Measurements from ENCODE around the gene LTO1.

Gene LTO1

GRCh38 chr11:69657456-69657910 lies 17.7 kb downstream of the LTO1 start:
- no peak for DNase-seq (ENCODE audit: low read depth)

GRCh38 chr11:69656536-69657455 lies 18.4 kb downstream of the LTO1 start:
- DNase-seq (ENCODE audit: low read depth), result no peak

GRCh38 chr11:69655479-69656428 lies 19.4 kb downstream of the LTO1 start:
- no peak for DNase-seq (ENCODE audit: low read depth)

GRCh38 chr11:69654660-69655478 lies 20.3 kb downstream of the LTO1 start:
- no peak for DNase-seq (ENCODE audit: low read depth)

- no peak for DNase-seq (ENCODE audit: low read depth)
Observed at GRCh38 chr11:69654001-69654659, 21.0 kb downstream of the LTO1 start.

GRCh38 chr11:69653406-69653960 lies 21.7 kb downstream of the LTO1 start:
- DNase-seq (ENCODE audit: low read depth), result no peak

GRCh38 chr11:69652999-69653398 lies 22.2 kb downstream of the LTO1 start:
- no peak for DNase-seq (ENCODE audit: low read depth)

DNA sequence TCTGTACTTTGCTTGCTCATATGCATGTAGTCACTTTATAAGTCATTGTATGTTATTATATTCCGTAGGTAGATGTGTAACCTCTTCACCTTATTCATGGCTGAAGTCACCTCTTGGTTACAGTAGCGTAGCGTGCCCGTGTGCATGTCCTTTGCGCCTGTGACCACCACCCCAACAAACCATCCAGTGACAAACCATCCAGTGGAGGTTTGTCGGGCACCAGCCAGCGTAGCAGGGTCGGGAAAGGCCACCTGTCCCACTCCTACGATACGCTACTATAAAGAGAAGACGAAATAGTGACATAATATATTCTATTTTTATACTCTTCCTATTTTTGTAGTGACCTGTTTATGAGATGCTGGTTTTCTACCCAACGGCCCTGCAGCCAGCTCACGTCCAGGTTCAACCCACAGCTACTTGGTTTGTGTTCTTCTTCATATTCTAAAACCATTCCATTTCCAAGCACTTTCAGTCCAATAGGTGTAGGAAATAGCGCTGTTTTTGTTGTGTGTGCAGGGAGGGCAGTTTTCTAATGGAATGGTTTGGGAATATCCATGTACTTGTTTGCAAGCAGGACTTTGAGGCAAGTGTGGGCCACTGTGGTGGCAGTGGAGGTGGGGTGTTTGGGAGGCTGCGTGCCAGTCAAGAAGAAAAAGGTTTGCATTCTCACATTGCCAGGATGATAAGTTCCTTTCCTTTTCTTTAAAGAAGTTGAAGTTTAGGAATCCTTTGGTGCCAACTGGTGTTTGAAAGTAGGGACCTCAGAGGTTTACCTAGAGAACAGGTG lies 23.1 kb downstream of the LTO1 start:
- DNase-seq (ENCODE audit: low read depth), result no peak

DNA sequence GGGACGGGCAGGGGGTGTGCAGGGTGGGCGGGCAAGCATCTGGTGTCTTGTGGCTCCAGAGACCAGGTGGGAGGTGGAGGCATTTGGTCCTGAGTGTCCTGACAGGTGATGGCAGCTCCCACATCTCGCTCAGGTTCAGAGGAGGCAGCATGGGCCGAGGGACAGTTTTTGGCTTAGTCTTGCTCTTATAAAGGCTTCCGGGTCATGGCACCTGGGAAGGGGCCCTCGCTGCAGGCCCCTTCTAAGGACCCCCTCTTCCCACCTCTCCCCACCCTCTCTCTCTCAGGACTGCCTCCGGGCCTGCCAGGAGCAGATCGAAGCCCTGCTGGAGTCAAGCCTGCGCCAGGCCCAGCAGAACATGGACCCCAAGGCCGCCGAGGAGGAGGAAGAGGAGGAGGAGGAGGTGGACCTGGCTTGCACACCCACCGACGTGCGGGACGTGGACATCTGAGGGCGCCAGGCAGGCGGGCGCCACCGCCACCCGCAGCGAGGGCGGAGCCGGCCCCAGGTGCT lies 24.3 kb downstream of the LTO1 start:
- no peak for DNase-seq (ENCODE audit: low read depth)

DNA sequence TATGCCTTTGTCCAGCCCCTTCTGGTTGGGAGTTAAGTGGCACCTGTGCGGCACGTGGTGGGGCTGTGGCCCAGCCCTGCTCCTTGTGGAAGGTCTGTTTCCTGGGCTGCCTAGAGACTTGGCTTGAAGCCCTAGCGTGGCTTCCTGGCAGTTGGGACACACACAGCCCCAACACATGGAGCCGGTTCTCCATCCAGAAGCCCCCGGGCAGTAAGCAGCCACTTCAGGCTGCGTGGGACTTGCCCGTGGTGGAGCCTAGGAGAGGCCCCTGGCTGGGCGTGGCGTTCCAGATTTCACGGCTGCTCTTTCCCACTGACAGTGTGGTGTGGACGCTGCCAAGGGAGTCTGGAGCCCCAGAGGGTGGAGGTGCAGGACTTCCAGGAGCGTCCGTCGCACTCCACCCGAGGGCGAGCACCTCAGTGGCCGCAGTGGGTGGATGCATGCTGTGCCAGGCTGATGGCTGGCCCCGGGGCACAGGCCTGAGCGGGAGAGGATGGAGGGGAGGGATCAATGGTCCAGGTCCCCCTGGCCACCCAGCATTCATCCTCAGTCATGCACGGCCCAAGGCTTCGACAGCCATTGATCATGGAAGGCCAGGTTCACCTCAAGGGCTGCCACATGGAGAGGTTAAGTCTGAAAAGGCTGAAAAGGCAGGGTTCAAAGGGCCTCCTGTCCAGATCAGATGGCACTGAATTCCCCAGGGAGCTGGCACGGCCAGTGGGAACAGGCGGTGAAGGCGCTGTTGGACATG lies 24.9 kb downstream of the LTO1 start:
- no peak for DNase-seq (ENCODE audit: low read depth)

DNA sequence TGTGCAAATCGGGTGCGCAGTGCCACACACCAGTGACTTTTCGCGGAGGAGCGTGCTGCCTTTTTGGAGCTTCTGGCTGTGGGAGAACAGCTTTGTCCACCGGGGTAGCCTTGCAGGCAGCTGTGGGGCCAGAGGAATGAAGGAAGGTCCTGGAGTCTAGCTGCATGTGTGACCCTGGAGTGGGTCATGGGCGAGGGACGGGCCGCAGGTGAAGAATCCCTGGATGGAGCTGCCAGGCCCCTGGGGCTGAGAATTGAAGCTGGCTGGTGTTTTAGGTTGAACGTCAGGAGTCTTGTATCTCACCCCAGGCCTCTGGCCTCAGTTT lies 25.6 kb downstream of the LTO1 start:
- no peak for DNase-seq (ENCODE audit: low read depth)

- DNase-seq (ENCODE audit: low read depth), result no peak
Observed at GRCh38 chr11:69648679-69649575, 26.2 kb downstream of the LTO1 start.

- DNase-seq (ENCODE audit: low read depth), result no peak
Observed at GRCh38 chr11:69647761-69648497, 27.2 kb downstream of the LTO1 start.

GRCh38 chr11:69647390-69647748 lies 27.8 kb downstream of the LTO1 start:
- DNase-seq (ENCODE audit: low read depth), result no peak

DNA sequence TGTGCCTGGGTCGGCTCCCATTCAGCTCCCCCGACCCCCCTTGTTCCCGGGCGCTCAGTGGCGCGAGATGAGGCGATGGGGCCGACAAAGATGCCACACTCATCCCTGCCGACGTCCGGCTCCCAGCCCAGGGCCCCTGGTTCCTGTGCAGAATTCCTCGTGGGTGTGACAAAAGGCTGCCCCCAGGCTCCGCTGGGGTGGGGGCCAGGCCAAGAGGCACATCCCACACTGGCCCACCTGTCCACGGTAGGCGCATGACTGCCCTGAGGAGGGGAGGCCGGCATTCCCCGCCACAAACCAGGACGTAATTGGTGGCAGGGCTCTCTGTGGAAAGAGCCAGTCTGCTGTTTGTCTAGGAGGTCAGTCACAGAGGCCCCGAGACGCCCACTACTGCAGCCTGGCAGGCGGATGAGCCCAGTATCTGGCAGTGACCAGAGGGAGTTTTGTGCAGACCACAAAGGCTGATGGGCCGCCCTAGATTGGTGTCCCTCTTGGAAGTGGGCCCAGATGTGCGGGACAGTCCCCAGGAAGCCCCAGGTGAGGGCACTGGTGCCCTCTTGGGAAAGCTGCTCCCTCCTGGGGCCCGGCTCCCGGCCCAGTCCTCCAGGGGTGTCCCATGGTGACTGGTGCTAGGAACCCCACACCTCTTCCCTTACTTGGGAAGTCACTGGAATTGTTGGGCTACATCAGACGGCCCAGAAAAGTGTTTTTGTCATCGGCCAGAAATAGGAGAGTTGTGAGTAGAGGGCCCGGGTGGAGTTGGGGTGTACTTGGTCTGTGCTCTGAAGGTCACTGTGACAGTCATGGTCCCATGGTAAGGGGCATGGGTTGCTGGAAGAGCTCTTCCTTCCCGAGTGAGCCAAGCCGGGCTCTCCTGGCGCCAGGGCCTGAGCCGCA lies 28.4 kb downstream of the LTO1 start:
- DNase-seq (ENCODE audit: low read depth), result no peak

DNA sequence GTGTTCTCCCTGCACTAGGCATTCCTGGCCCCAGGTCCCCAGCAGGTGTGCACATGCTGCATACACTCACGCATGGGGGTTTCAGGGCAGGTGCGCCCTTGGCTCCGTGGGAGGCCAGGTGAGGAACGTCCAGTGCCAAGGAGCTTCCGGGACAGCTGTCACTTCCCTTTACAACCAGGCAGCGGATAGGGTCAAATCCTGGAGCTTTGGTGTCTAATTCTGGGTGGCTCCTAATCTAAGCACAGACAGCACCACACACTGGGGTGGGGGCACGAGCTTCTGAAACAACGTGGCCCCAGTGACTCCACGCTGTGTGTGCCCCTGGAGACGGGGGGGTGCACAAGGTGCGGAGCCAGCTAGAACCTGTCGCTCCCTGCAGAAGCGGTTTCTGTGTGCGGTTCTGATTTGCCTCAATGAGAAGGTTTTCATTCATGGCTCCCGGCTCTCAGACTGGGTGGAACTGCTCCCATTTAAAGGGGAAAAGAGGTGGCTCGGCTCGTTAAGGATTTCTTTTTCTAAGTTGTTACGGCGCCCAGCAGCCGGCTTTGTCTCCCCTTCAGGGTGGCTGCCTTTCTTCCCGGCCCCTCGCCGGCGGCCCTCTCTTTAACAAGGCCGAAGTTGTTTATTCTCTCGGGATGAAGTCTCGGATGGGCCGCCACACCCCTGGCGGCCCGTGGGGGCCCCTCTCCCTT lies 29.2 kb downstream of the LTO1 start:
- no peak for DNase-seq (ENCODE audit: low read depth)
